ENCODE measurements around the gene BSND. TPM values are rescaled to one million over a fixed set of nuclear protein-coding genes. Genes with fewer than 3 reads are reported as not detected.

The BSND gene
- total and polyA plus RNA-seq, 2 experiments from 2014 or later = 0.21 to 0.23 TPM

DNA sequence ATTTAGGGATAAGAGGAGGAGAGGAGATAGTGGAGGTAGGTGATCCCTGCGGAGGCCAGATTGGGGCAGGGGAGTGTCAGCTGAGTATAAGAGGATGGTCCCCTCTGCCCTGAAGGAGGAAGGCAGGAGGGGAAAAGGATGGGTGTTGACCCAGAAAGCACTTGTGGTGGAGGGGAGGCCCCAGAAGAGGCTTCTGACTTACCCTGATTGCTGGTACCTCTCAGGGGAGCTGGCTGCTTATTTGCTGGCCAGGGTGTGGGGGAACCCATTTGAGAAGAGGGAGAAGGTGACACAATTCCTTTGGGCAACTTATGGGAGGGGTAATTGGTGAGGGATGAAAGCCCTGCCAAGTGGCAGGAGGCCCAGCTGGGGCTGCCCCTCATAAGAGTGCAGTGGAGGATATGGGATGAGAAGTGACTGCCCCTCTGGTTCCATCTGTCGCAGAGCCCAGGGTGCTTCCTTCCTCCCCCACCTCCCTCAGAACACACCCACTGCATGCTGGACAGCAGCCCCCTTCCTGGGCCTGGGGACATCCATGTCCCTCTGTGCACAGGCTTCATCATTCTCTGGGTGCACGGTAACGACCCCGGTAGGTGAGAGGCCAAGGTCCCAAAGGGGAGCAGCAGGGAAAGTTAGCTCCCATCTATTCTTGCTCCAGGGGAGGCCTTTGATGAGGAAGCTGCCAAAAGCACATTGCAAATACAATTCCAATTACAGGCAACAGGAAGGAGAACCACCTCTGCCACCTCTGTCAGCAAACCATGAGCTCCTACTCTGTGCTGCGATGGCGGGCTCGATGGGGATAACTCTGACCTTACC, 39.2 kb downstream of the BSND start:
- H3K27me3 ChIP-seq = peaks cover 32% of the 10 kb centered on the region
- no peak overlapping the region for H2AFZ ChIP-seq
- H3K9me3 ChIP-seq (ENCODE audit: low read depth) = no peaks in the 10 kb centered on the region
- 94% methylated on average over 8 of the region's 8 CpGs for WGBS (ENCODE audit: low lambda C conversion rate, missing lambda C conversion rate)
- no peak overlapping the region for H3K4me3 ChIP-seq
- no peak for TF ChIP-seq EZH2phosphoT487 (IDR thresholded peaks at IDR 0.05; ENCODE audit: low read depth, severe bottlenecking, unreplicated experiment)
- no peaks in the 10 kb centered on the region for H3K4me1 ChIP-seq (ENCODE audit: insufficient read depth)
- peaks cover 26% of the 10 kb centered on the region for H3K79me2 ChIP-seq
- H3K9me2 ChIP-seq (replicated peaks; ENCODE audit: insufficient read depth) = no peaks in the 10 kb centered on the region
- no peak overlapping the region for H3K27ac ChIP-seq
- no peak overlapping the region for H3K4me2 ChIP-seq
- no peak for DNase-seq (ENCODE audit: low spot score)
- H3K36me3 ChIP-seq (replicated peaks; ENCODE audit: insufficient read depth, low read depth) = no peaks in the 10 kb centered on the region
- peaks cover 8% of the 10 kb centered on the region for H4K20me1 ChIP-seq (ENCODE audit: insufficient read depth, poor library complexity, severe bottlenecking)

GRCh38 chr1:55038552-55038838, 39.8 kb downstream of the BSND start:
- Histone ChIP-seq H4K20me1 (ENCODE audit: insufficient read depth, poor library complexity, severe bottlenecking) (peaks cover 8% of the 10 kb centered on the region), H3K9me2 (replicated peaks; ENCODE audit: insufficient read depth) (no peaks in the 10 kb centered on the region), H3K36me3 (replicated peaks; ENCODE audit: insufficient read depth, low read depth) (no peaks in the 10 kb centered on the region), H3K4me3 (no peak overlapping the region), H2AFZ (no peak overlapping the region), H3K4me2 (peak overlapping the region; percentile 96), H3K27ac (no peak overlapping the region), H3K27me3 (peaks cover 32% of the 10 kb centered on the region), H3K9me3 (ENCODE audit: low read depth) (no peaks in the 10 kb centered on the region), H3K79me2 (peaks cover 28% of the 10 kb centered on the region), H3K4me1 (ENCODE audit: insufficient read depth) (no peaks in the 10 kb centered on the region)
- TF ChIP-seq EZH2 (IDR thresholded peaks at IDR 0.05; ENCODE audit: borderline replicate concordance) = no peak
- TF ChIP-seq, protein P1, sequence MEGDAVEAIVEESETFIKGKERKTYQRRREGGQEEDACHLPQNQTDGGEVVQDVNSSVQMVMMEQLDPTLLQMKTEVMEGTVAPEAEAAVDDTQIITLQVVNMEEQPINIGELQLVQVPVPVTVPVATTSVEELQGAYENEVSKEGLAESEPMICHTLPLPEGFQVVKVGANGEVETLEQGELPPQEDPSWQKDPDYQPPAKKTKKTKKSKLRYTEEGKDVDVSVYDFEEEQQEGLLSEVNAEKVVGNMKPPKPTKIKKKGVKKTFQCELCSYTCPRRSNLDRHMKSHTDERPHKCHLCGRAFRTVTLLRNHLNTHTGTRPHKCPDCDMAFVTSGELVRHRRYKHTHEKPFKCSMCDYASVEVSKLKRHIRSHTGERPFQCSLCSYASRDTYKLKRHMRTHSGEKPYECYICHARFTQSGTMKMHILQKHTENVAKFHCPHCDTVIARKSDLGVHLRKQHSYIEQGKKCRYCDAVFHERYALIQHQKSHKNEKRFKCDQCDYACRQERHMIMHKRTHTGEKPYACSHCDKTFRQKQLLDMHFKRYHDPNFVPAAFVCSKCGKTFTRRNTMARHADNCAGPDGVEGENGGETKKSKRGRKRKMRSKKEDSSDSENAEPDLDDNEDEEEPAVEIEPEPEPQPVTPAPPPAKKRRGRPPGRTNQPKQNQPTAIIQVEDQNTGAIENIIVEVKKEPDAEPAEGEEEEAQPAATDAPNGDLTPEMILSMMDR (IDR thresholded peaks at IDR 0.05; ENCODE audit: poor library complexity) = no peak
- no peak for TF ChIP-seq EZH2phosphoT487 (IDR thresholded peaks at IDR 0.05; ENCODE audit: low read depth, severe bottlenecking, unreplicated experiment)
- WGBS (ENCODE audit: low lambda C conversion rate, missing lambda C conversion rate) = 92% methylated on average over 3 of the region's 3 CpGs
- no peak for DNase-seq (ENCODE audit: low spot score)

- no peaks in the 10 kb centered on the region for H3K4me1 ChIP-seq (ENCODE audit: insufficient read depth)
- peaks cover 32% of the 10 kb centered on the region for H3K27me3 ChIP-seq
- no peak overlapping the region for H3K27ac ChIP-seq
- no peaks in the 10 kb centered on the region for H3K36me3 ChIP-seq (replicated peaks; ENCODE audit: insufficient read depth, low read depth)
- no peaks in the 10 kb centered on the region for H3K9me3 ChIP-seq (ENCODE audit: low read depth)
- H3K9me2 ChIP-seq (replicated peaks; ENCODE audit: insufficient read depth) = no peaks in the 10 kb centered on the region
- peak overlapping the region; percentile 96 for H3K4me2 ChIP-seq
- no peak for TF ChIP-seq EZH2 (IDR thresholded peaks at IDR 0.05; ENCODE audit: borderline replicate concordance)
- TF ChIP-seq, protein P1 (IDR thresholded peaks at IDR 0.05; ENCODE audit: poor library complexity) = no peak
- TF ChIP-seq EZH2phosphoT487 (IDR thresholded peaks at IDR 0.05; ENCODE audit: low read depth, severe bottlenecking, unreplicated experiment) = no peak
- WGBS (ENCODE audit: low lambda C conversion rate, missing lambda C conversion rate) = 26% methylated on average over 9 of the region's 9 CpGs
- no peak for DNase-seq (ENCODE audit: low spot score)
- H3K79me2 ChIP-seq = peaks cover 28% of the 10 kb centered on the region
- H4K20me1 ChIP-seq (ENCODE audit: insufficient read depth, poor library complexity, severe bottlenecking) = peaks cover 8% of the 10 kb centered on the region
- no peak overlapping the region for H2AFZ ChIP-seq
- H3K4me3 ChIP-seq = no peak overlapping the region
Measured at GRCh38 chr1:55038974-55039341, 40.2 kb downstream of the BSND start.

DNA sequence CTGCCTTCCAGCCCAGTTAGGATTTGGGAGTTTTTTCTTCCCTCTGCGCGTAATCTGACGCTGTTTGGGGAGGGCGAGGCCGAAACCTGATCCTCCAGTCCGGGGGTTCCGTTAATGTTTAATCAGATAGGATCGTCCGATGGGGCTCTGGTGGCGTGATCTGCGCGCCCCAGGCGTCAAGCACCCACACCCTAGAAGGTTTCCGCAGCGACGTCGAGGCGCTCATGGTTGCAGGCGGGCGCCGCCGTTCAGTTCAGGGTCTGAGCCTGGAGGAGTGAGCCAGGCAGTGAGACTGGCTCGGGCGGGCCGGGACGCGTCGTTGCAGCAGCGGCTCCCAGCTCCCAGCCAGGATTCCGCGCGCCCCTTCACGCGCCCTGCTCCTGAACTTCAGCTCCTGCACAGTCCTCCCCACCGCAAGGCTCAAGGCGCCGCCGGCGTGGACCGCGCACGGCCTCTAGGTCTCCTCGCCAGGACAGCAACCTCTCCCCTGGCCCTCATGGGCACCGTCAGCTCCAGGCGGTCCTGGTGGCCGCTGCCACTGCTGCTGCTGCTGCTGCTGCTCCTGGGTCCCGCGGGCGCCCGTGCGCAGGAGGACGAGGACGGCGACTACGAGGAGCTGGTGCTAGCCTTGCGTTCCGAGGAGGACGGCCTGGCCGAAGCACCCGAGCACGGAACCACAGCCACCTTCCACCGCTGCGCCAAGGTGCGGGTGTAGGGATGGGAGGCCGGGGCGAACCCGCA, 40.8 kb downstream of the BSND start, which contains the start of gene PCSK9:
PCSK9 (plus strand) TSS at position 207 of the 741 bp plus-strand sequence; CDS start at position 497, 290 bp downstream.
- peaks cover 8% of the 10 kb centered on the region for H4K20me1 ChIP-seq (ENCODE audit: insufficient read depth, poor library complexity, severe bottlenecking)
- H3K4me1 ChIP-seq (ENCODE audit: insufficient read depth) = no peaks in the 10 kb centered on the region
- H3K4me3 ChIP-seq = peak within 1 kb of the TSS; percentile 33
- H3K9me3 ChIP-seq (ENCODE audit: low read depth) = no peaks in the 10 kb centered on the region
- H2AFZ ChIP-seq = peak within 1 kb of the TSS; percentile 2
- no peaks in the 10 kb centered on the region for H3K9me2 ChIP-seq (replicated peaks; ENCODE audit: insufficient read depth)
- peak; percentile 39 for TF ChIP-seq EZH2 (IDR thresholded peaks at IDR 0.05; ENCODE audit: borderline replicate concordance)
- no peak for TF ChIP-seq EZH2phosphoT487 (IDR thresholded peaks at IDR 0.05; ENCODE audit: low read depth, severe bottlenecking, unreplicated experiment)
- H3K27me3 ChIP-seq = peaks cover 32% of the 10 kb centered on the region
- peak within 1 kb of the TSS; percentile 48 for H3K27ac ChIP-seq
- no peaks in the 10 kb centered on the region for H3K36me3 ChIP-seq (replicated peaks; ENCODE audit: insufficient read depth, low read depth)
- under 1% methylated on average over 52 of the region's 67 CpGs for WGBS (ENCODE audit: low lambda C conversion rate, missing lambda C conversion rate)
- peaks cover 28% of the 10 kb centered on the region for H3K79me2 ChIP-seq
- DNase-seq (ENCODE audit: low spot score) = peak; percentile 77
- peak within 1 kb of the TSS; percentile 96 for H3K4me2 ChIP-seq
